Keratinocyte (primary cell): ENCODE data around the gene STIM1.

ENCODE experiments used
- EZH2 ChIP-seq: IDR thresholded peaks from one replicate; pipeline ENCODE4 v1.6.1; 2012; ENCODE audit warnings: inconsistent platforms, mild to moderate bottlenecking, low read length, moderate library complexity
- TF ChIP-seq, protein P1 (sequence below), 3 experiments: IDR thresholded peaks in 1 of 3; conservative IDR thresholded peaks in 1 of 3; optimal IDR thresholded peaks in 1 of 3; 2 replicates in 2 of 3; 3 replicates in 1 of 3; pipeline versions ENCODE3 to v1.5.1; 2011; ENCODE audit warnings: low read length in 3 of 3, mild to moderate bottlenecking in 3 of 3, moderate library complexity in 2 of 3, control low read depth in 1 of 3, inconsistent platforms in 1 of 3; ENCODE audit not compliant: insufficient read depth in 2 of 3; ENCODE audit errors: extremely low read depth in 1 of 3

GRCh38 chr11:3853899-3854659 is 1.4 kb upstream of the STIM1 start:
- TF ChIP-seq, protein P1, sequence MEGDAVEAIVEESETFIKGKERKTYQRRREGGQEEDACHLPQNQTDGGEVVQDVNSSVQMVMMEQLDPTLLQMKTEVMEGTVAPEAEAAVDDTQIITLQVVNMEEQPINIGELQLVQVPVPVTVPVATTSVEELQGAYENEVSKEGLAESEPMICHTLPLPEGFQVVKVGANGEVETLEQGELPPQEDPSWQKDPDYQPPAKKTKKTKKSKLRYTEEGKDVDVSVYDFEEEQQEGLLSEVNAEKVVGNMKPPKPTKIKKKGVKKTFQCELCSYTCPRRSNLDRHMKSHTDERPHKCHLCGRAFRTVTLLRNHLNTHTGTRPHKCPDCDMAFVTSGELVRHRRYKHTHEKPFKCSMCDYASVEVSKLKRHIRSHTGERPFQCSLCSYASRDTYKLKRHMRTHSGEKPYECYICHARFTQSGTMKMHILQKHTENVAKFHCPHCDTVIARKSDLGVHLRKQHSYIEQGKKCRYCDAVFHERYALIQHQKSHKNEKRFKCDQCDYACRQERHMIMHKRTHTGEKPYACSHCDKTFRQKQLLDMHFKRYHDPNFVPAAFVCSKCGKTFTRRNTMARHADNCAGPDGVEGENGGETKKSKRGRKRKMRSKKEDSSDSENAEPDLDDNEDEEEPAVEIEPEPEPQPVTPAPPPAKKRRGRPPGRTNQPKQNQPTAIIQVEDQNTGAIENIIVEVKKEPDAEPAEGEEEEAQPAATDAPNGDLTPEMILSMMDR (optimal IDR thresholded peaks at IDR 0.05 in 1 of 3, IDR thresholded peaks at IDR 0.05 in 1 of 3, conservative IDR thresholded peaks at IDR 0.05 in 1 of 3; ENCODE audit: extremely low read depth in 1 of 3, insufficient read depth in 2 of 3, low read length in 3 of 3), result no peak
- no peak for TF ChIP-seq EZH2
